Ureter (tissue), 1 donor: ENCODE measurements around the gene SCN5A. TPM values are rescaled to one million over a fixed set of nuclear protein-coding genes. Genes with fewer than 3 reads are reported as not detected.

Experiments
- DNase-seq: peaks from one replicate; pipeline ENCODE4 v3.0.0-alpha.2; 2020; ENCODE audit warnings: low spot score
- total RNA-seq: library from RNA; stranded (reverse); gene quantifications from one replicate; pipeline ENCODE4 v1.2.4, GENCODE V29; 2023
- donor health status: DM: yes; HTN: yes; CAD: no.

The SCN5A gene
- total RNA-seq, 1 donor from 2014 or later: 3.5 TPM

DNA sequence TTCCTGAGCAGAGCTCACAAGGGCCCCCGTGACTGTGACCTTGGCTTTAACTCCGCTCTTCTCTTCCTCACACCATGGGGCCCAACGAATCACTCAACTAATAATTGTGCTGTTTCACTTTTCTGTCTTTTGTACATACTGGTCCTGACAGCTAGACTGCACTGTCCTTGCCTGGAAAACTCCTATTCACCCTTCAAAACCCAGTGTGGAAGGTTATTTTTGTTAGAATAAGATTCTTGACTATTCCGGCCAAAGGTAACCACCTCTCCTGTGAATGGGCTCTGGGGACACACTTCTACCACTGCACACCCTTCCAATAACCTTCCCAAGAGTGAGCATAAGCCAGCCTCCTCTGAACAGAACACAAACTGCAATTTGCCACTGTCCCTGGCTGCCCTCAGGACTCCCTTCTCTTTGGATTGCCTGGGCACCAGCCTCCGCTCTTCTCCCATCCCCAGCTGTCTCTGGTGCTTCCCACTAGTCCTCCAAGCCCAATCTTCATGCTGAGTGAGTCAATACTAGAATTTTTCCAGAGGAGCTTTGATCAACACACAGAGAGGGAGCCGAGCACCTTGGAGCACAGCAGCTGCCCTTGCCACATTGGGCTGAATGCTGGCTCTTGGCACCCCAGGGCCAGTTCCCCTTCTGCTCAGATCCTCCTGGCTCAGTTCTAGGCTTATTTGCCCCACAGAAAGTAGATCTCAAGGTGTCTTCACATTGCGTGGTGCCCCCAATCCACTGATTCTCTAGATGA, 2.1 kb downstream of the SCN5A start:
- DNase-seq: peak; percentile 15

DNA sequence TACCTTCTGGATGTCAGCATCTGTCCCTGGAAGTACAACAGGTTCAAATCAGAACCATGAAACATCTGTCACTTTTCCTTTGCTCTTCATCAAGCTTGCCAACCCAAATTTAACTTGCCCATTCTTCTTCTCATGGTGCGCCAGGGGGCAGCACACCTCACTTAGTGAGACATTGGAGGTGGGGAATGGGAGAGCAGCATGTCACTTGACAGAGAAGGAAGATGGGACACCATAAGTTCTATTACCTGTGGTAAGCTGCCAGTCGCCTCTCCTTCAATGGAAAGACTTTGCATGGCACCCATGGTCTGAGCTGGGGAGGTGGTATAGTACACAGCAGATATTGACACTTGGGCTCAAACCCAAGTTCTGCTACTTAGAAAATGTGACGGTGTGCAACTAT, 2.9 kb downstream of the SCN5A start:
- peak; percentile 17 for DNase-seq

DNA sequence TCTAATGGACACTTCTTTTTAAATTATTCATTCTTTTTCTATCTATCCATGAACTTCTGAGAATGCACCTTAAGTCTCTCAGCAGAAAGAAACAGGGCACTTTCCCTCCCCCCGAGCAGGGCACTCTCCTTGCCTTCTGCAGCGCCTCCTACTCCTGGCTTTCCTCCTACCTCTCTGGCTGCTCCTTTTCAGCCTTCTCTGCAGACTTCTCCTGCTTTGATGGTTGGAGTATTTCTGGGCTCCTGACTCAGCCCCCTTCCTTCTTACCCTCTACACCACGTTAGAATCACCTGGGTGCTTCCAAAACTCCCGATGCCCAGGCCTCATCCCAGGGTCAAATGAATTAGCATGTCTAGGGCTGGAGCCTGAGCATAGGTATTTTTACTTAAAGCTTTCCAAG, 3.4 kb downstream of the SCN5A start:
- no peak for DNase-seq

DNA sequence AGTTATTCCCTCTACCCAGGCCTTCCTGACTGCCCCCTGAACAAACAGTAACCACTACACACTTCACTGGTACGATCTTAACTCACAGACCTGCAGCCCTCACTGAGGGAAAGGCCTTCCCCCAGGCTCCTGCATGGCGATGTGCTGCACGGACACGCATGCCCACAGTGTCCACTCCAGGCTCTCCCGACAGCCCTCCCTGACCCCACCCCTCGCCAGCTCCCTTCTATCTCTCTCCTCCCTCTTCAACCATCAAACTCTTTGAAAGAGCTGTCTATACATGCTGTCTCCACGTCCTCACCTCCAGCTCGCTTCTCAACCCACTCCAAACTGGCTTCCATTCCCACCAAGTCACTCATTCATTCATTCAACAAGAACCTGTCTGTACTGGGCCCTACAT, 3.9 kb downstream of the SCN5A start:
- peak; percentile 32 for DNase-seq

DNA sequence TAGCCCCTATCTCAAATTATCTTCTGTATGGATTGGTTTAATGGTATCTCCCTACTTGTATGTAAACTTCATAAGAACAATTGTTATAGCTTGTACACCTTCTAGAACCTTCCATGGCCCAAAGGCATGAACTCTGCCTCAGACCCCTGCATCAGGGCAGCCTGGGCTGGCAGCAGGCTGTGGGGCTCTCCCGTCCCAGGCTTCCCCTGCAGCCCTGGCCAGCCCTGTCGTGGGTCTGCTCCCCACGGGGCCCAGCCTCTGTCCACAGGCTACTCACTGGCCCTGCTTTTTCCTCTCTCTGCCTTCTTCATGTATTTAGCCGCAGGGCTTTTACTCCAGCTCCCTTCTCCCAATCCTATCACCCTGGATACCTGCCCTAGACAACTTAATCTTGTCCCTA, 4.4 kb downstream of the SCN5A start:
- DNase-seq: no peak

DNA sequence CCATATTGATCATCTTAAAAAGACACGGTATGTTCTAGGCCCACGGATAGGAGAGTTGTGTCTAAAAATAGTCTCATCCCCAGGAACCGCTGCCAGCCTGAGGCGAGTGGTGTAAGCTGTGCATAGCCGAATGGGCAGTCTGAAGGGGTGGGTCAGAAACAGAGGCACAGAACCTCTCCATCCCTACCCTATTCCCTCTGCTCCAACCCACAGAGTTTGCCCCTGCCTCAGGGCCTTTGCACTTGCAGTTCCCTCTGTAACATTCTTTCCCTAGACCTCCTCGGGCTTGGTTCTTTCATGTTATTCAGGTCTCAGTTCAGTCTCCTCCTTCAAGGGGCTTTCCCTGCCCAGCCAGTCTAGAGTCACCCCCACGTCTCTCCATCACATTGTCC, 4.8 kb downstream of the SCN5A start:
- peak; percentile 28 for DNase-seq

DNA sequence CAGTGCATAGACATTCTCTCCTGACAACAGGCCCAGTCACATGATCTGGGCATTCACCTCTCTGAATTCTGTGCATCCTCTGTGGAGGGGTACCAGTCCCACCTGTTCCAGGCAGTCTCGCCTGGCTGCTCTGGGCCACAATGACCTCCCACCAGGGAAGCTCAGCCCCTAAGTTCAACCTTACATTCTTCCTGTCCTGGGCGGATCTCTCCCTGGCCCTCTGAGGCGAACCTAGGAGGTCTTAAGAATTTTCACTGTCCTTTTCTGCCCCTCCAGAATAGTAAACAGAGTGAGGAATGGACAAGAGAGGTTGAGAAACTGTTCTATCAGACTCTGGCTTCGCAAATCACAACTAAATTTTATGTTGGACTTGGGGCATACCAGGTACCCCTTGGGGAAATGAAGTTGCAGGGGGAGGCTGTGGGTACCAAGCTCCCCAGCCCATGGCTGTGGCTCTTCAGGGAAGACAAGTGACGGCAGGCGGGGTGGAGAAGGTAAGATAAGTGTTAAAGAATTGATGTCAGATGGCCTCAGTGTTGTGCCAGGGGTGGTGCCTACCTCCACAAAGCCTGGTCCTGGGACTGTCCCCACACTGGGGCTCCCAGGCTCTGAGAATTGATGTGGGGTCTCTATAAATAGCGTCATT, 5.3 kb downstream of the SCN5A start:
- DNase-seq: peak; percentile 15

DNA sequence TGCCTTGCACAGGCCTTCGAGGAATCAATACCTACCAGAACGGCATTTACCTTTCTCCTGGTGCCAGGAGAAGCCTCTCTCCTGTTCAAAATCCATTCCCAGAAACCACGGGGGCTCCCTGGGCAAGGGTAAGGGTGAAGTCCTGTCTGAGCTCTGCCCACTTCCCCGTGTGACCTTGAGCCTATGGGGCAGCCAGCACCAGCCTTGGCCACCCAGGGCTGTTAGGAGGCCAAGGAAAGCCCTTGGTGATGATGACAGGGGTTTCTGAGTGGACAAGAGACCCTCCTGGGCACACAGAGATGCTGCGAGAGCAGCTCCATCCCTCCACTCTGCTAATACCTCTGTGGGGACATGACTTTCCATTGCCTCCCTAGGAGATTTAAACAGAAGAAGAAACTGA, 5.9 kb downstream of the SCN5A start:
- no peak for DNase-seq

DNA sequence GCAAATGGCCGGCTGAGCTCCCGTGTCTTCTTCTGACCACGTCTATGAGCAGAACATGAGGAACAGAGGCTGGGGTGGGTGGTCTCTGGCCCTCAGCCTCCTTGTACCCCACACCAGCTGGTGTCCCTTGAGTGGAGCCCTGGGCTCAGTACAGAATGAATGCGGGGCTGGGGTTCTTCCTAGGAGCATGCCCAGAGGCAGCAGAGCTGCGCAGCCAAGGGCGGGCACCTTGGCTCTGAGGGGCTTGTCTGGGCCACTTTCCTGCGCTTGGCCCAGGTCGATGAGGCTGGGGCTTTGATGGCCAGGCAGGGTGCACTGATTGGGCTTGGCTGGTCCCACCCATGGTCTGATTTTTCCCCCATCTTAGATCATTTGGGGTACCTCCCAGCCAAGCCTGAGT, 6.4 kb downstream of the SCN5A start:
- peak; percentile 10 for DNase-seq

DNA sequence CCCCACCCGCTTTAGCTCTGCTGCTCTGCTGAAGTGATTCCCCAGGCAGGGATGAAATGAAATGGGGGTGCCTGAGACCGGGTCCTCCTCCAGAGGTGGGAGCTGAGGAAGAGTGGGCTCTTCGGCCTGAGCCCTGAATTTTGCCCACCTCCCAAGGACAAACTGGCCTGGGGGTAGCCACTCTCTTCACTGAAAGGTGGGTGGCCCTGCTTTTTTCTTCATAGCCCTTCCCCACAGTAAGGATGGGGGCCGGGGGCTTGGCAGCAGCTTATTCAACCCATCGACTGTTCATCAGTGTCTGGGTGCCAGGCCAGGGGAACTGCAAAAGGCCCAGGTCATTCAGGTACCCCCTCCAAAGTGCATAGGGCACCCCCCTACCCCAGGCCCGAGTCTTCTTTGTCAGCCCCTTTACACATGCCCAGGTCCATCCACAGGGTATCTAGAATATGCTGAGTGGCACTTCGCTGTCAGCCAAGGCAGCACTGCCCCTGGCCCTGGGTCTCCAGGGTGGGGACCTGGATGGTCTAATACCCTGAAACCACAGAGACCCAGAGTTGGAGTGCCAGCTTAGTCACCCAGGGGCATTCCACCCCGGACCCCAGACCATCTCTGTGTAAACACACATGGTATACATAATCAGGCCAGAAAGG, 7.9 kb downstream of the SCN5A start:
- DNase-seq: no peak

DNA sequence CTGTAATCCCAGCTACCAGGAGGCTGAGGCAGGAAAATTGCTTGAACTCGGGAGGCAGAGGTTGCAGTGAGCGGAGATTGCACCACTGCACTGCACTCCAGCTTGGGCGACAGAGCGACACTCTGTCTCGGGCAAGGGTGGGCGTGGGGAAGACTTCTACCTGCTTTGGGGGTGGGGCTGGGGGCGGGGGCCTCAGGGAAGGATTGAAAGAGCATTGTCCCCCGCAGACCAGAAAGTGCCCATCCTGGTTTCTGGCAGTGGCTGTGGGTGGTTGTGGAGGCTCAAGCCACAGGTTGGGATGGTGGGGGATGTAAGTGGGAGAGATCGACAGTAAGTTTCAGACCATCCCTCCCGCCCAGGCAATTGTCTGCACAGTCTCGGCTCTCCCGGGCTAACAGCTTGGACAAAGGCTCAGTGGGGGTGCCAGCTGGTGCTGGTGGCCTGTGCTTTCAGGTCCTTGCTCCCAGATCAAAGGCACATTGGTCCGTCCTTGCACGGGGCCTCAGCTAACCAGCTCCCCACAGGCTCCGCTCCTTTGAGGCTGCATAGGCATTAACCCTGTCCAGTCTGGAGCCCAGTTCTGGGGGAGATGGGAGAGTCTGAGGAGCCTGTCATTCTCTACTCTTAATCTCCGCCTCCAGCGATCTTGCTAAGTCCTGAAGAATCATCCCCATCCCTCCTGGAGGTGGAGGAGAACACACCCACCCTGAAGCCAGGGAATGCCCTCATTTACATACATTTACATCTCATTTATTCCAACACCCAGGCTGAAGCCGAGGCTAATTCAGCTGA, 8.6 kb downstream of the SCN5A start:
- DNase-seq: no peak

DNA sequence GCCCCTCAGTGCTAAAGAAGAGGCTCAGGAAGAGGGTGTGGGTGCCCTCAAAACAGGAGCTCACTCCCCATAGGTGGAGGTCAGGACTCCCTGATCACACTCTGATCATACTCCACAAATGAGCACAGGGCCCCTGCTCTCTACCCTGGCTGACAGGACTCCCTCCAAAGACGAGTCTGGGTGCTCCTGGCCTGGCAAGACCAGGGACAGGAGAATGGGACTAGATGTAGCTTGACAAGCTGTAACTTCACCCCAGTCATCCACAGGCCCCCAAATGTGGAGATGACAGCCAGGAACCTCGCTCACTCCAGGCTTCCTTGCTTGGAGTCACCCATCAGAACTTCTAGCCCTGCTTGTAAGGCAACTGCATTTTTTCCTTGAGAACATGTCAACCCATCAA, 11.1 kb downstream of the SCN5A start:
- no peak for DNase-seq

DNA sequence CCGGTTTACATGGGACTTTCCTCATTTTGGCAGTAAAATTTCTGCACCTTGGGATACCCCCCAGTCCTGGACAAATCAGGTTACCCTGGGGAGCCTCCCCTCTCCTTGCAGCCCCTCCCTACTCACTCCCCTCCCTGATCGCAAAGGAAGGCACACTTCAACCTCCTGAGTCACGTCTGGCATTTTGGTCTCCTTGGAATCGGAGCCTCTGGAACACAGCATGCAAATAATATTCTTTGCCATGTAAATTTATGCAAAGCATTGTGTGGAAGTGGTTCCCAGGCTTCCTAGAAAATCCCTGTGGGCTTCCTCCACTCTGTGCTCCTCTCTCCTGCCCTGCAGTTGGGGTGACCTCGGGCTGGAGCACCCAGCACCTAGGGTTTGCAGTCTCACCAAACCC, 11.6 kb downstream of the SCN5A start:
- no peak for DNase-seq

DNA sequence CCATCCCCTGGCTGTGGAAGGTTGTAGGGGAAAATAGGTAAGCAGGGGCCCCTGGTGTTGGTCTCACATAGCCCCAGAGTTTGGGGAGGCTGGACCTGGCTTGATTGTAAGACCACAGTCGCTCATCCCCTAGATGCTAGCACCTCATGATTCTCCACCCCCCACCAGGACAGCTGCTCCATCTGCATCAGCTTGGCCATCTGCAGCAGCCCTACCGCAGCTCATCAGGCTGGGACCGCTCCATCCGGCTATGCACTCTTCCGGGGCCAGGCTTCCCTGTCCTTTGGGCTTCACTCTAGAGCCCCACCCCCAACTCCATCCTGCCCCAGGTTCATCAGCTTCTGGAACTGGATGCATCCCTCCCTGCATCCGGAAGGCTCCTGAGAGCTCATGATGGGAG, 12.6 kb downstream of the SCN5A start:
- no peak for DNase-seq

DNA sequence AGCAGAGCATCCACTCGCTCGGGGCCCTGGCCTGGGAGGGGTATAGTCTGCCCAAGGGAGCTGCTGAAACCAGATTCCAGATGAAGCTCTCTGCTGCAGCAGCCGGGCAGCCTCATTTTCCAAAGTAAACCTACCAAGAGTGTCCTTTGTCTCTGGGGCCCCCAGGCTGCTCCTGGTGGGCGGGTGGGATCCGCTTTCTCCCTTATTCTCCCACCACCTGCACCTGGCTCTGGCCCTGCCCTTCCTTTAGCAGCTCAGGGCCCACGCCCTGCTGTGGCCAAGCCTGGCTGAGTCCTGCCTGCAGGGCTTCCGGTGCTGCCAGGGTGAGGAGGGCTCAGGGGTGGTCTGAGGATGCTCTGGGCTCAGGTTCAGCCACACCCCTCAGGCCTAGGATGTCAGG, 13.0 kb downstream of the SCN5A start:
- DNase-seq: no peak

DNA sequence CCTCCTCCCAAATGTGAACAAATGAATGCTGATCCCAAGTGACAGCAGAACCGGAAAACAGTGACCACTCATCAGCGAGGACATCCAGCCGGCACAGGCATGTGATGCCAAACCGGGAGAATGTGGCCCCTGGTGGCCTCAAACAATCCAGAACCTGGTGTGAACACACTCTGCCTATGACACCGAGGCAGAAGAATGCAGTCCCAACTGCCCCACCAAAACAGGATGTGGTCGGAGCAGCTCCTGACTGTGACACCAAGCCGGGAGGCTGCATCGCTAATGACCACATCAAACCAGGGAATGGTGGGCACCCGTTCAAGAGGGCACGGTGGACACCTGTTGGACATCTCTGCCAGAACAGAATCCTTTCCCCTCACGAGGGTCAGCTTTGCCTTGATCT, 15.4 kb downstream of the SCN5A start:
- DNase-seq: no peak

DNA sequence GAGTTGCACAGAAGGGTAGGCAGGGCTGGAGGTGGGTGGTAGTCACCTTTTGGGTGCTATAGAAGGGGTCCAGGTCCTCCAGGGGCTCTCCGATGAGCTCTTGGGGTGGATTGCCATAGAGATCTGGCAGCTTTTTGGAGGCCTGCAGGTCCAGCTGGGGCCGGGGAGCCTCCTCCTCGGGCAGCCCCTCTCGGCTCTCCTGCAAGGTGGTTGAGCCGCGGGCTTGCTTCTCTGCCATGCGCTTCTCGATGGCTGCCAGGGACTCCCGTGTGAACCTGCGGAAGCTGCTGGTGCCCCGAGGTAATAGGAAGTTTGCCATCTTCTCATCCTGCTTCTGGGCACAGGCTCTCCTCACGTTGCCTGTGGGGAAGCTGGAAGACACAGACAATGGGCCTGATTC, 16.5 kb downstream of the SCN5A start:
- DNase-seq: no peak

DNA sequence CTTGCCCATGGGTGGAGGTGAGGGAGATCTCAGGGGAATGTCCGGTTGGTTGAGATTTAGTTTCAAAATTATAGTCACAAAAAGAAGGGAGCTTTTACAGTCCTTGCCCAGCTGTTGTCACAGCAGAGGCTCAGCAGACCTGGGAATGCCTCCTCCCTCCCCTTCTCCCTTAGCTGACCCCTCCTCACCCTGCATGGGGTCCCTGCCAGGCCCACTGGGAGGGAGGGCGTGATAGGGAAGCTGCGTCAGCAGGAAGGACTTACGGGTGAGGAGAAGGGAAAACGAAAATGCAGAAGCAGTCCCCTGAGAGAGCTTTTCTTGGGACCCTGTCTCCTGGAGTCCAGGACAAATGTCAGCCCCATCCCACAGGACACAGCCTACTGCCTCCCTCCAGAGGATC, 18.9 kb downstream of the SCN5A start:
- no peak for DNase-seq

DNA sequence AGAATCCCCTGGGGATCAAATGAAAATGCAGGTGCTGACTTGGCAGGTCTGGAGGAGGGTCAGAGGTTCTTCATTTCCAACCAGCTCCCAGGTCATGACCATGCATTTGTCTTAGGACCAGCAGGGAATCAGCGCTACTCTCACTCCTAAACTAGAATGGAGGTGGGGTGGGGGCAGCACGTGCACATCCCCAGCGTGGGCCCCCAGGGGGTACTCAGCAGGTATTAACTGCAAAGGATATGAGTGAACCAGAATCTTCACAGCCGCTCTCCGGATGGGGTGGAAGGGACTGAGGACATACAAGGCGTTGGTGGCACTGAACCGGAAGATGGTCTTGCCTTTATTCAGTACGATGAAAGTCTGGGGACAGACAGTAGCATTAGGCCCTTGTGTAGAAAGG, 19.4 kb downstream of the SCN5A start:
- DNase-seq: no peak

DNA sequence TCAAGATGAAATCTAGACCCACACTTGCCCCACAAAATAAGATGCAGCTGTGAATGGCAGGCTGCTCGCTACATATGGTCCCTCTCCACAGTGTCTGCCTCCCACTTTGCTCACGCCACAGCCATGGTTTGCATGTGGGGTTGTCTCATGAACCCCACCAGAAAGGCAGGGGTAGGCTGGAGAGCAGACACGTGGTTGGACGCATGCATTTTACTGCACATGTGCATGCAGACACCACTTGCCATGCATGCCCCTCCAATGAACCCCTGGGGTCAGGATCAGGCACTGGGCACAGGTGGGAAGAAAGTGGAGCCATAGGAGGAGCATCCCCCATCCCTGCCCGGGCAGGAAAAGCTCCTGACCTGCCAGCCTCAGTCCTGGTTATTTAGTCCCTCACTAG, 20.7 kb downstream of the SCN5A start:
- no peak for DNase-seq

DNA sequence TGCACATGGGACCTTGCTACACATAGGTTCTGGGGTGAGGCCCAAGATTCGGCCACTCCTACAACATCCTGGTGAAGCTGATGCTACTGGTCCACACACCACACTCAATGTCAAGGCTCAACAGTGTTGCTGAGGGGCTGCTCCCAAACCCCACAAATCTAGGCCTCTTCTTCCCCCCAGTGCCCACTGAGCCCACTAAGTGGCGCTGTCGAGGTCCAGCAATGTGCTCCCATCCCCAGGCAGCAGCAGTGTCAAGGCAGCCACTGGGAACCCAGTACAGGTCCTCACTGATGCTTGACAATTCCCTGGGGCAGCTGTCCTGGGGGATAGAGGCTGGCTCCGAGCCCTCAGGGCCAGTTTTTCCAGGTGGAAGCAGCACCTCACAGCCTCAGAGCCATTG, 21.5 kb downstream of the SCN5A start:
- DNase-seq: no peak

DNA sequence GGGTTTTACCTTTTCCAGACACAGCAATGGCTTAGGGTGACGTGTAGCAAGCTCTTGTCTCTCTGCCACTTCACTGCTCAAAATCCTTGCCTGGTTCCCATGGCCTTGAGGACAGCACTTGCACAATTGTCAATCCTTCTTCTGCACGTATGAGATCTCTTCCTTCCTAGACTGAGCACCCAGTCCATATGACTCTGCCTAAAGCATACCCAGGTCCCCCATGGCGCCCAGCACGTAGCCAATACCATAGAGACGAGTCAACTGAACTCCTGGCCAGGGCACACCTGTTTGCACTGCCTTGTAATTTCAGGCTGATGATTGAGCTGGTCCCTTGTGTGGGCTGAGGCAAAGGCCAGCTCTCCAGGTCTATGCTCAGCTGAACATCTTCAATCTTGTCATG, 23.3 kb downstream of the SCN5A start:
- no peak for DNase-seq

DNA sequence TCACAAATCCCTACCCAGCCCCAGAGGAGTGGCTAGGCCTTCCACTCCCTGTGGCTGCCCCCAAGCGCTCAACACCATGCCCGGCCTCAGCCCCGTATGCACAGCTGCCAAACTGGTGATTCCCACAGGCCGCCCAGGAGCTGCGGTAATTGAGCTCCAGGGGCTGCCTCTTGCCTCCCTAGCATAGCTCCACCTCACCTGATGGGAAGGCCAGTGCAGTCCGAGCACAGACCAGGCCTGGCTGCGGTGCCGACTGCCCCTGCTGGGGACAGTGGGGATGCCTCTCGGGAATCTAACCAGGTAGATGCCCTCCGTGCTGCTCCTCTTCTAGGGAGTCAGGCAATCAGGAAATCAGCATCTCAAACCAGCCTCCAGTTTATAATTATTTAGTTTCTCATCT, 25.9 kb downstream of the SCN5A start:
- no peak for DNase-seq
